ENCODE results near the gene CLCN1.

DNA sequence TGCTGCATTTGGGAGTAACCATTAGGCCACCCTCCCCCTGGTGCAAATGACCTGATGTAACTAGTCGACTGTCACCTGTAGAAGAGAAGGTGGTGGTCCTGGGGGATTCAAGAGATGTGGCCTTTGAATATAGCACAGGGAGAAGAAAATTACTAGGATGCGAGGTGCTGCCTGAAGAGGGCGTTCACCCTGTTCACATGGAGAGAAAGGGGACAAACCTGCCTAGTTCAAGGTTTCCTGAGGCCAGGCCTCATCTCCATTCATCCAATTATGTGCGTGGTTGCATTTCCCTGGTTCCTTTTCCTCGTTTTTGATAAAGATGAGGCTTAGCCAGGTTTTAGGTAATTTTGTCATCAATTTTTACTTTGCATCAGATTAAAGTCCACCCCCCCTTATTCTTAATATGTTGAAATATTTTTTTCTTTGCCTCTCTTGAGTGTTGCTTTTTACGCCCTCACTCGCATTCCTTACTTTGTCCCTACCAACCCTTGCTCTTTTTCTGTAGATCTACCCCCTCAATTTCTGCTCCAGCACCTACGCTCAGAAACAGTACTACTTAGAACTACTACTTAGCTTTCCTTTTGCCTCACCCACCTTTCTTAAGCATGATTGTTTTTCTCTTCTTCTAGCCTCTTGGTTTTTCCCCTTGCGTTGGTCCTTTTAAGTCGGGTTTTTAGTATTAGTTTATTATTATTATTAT lies 13.7 kb downstream of the CLCN1 start:
- TF ChIP-seq, protein P1, sequence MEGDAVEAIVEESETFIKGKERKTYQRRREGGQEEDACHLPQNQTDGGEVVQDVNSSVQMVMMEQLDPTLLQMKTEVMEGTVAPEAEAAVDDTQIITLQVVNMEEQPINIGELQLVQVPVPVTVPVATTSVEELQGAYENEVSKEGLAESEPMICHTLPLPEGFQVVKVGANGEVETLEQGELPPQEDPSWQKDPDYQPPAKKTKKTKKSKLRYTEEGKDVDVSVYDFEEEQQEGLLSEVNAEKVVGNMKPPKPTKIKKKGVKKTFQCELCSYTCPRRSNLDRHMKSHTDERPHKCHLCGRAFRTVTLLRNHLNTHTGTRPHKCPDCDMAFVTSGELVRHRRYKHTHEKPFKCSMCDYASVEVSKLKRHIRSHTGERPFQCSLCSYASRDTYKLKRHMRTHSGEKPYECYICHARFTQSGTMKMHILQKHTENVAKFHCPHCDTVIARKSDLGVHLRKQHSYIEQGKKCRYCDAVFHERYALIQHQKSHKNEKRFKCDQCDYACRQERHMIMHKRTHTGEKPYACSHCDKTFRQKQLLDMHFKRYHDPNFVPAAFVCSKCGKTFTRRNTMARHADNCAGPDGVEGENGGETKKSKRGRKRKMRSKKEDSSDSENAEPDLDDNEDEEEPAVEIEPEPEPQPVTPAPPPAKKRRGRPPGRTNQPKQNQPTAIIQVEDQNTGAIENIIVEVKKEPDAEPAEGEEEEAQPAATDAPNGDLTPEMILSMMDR (conservative IDR thresholded peaks at IDR 0.05; ENCODE audit: low read length): no peak
- TF ChIP-seq EZH2phosphoT487 (IDR thresholded peaks at IDR 0.05; ENCODE audit: borderline replicate concordance, low read depth, low read length): no peak

Data from OCI-LY7 (cell line).